AG09309 (cell line): ENCODE results near the gene TCHP.
"Not testable (repeated sequence)": the region's sequence is repeated elsewhere in the genome, so short reads cannot be mapped to it uniquely, and the experiment has no call there.

Experiments used
- DNase-seq: peaks from one replicate; pipeline ENCODE4 v3.0.0-alpha.2; 2010; ENCODE audit warnings: low read depth
- H3K4me3 ChIP-seq: 2 replicates; pipeline ENCODE4 v1.5.1; 2011; ENCODE audit warnings: mild to moderate bottlenecking, low read depth, low read length, moderate library complexity; ENCODE audit not compliant: control insufficient read depth
- TF ChIP-seq, protein P1 (sequence below): IDR thresholded peaks from 2 replicates; pipeline ENCODE4 v1.5.1; 2011; ENCODE audit warnings: mild to moderate bottlenecking, low read depth, low read length, inconsistent platforms; ENCODE audit not compliant: insufficient read depth, control insufficient read depth; ENCODE audit errors: missing control alignments

Gene TCHP

DNA sequence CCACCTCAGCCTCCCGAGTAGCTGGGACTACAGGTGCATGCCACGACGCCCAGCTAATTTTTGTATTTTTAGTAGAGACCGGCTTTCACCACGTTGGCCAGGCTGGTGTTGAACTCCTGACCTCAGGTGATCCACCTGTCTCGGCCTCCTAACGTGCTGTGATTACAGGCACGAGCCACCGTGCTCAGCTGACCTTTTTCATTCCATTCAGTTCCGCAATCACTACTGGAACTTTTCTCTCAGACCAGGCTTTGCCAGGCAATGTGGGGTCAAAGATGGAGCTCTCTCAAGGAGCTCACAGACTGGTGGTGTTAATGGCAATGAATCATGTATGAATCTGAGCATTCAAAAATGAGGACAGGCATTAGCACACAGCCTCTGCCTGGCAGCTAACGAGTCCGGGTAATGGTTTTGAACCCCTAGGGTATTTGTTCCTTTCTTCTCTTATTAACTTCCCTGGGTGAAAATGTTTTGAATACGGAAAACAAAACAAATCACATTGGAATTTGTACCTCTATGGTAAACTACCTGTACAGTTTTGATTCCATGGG lies 9.4 kb upstream of the TCHP start:
- no peak for DNase-seq
- TF ChIP-seq, protein P1, sequence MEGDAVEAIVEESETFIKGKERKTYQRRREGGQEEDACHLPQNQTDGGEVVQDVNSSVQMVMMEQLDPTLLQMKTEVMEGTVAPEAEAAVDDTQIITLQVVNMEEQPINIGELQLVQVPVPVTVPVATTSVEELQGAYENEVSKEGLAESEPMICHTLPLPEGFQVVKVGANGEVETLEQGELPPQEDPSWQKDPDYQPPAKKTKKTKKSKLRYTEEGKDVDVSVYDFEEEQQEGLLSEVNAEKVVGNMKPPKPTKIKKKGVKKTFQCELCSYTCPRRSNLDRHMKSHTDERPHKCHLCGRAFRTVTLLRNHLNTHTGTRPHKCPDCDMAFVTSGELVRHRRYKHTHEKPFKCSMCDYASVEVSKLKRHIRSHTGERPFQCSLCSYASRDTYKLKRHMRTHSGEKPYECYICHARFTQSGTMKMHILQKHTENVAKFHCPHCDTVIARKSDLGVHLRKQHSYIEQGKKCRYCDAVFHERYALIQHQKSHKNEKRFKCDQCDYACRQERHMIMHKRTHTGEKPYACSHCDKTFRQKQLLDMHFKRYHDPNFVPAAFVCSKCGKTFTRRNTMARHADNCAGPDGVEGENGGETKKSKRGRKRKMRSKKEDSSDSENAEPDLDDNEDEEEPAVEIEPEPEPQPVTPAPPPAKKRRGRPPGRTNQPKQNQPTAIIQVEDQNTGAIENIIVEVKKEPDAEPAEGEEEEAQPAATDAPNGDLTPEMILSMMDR = no peak
- H3K4me3 ChIP-seq = no peak overlapping the region

DNA sequence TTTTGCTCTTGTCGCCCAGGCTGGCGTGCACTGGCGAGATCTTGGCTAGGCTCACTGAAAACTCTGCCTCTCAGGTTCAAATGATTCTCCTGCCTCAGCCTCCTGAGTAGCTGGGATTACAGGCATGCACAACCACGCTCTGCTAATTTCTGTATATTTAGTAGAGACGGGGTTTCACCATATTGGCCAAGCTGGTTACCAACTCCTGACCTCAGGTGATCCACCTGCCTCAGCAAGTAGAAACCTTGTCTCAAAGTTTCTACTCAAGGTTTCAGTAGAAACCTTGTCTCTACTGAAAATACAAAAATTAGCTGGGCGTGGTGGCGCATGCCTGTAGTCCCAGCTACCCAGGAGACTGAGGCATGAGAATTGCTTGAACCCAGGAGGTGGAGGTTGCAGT lies 8.3 kb upstream of the TCHP start:
- not testable (repeated sequence) for DNase-seq, H3K4me3 ChIP-seq

DNA sequence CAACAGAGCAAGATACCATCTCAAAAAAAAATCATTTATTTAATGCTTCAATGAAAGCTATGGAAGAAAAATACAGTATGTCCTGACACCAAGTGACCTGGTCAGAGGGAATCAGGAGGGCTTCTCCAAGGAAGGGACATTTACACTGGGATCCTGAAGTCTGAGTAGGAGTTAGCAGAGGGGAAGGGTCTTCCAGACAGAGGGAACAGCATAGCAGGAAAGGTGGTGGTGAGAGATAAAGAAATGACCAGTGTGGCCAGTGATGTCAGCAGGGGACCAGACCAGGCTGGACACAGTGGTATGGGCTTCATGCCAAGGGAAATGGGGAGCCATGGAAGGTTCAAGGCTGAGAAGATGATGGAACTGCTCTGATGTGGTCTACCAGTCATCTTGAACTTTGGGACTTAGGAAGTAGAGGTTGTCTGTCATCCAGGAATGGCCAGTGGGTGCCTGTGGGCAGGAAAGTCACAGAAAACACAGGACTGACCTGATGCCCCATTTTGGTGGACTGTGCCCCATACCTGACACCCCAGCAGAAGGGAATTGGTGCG lies 7.8 kb upstream of the TCHP start:
- no peak for DNase-seq
- TF ChIP-seq, protein P1 = no peak
- H3K4me3 ChIP-seq = no peak overlapping the region

DNA sequence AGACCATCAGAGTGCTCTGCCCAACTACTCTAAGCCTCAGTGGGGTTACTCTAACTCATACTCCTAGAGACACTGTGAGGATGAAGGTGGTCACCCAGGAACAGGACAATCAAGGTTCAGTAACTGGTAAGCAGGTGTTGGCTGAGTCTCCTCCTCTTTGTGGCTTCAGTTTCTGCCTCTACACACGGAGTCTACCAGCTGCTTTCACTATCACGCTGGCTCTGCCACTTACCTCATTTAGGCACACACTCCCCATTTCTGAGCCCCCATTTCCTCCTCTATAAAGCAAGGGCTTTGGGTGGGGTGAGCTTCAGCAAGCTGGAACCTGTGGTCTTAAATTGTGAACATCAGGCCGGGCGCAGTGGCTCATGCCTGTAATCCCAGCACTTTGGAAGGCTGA lies 7.3 kb upstream of the TCHP start:
- H3K4me3 ChIP-seq = no peak overlapping the region
- TF ChIP-seq, protein P1 = no peak
- DNase-seq = no peak

DNA sequence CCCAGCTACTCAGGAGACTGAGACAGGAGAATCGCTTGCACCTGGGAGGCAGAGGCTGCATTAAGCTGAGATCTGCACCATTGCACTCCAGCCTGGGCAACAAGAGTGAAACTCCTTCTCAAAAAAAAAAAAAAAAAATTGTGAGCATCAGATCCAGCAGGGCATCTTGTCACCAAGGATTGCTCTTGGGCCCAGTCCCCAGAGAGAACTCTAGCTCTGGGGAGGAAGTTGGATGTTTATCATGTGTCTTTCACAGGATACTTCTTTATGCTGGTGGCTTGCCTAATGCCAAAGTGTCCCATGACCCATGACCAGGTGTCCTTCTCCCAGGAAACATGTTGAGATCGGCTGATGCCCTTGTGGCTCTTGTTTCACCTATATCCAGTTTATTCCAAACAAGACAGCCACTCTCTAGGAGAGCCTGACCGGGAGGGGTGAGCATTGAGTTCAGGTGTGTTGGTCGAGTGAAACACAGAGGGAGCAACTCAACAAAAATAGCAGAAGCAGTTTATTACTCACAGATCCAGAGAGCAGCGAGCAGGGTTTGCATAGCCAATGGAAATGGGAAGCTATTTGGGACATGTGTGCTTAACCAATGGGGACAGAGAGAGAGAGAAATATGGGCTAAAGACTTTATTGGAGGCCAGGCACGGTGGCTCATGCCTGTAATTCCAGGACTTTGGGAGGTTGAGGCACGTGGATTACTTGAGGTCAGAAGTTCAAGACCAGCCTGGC lies 6.6 kb upstream of the TCHP start:
- H3K4me3 ChIP-seq = no peak overlapping the region
- DNase-seq = no peak
- TF ChIP-seq, protein P1 = no peak

DNA sequence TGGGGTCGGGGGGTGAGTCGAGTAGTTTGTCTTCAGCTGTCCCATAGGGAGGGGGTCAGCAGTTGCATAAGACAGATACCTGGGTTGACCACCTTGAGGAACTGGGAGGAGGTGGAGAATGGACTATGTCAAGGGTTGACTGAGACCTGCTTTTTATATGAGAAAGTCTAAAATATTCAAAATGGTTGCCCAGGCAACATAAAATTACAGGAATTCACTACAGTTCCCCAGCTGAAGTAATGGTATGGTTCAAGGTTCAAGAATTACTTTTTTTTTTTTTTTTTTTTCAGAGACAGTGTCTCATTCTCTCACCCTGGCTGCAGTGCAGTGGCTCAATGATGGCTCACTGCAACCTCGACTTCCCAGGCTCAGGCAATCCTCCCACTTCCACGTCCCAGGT lies 5.1 kb upstream of the TCHP start:
- TF ChIP-seq, protein P1 = no peak
- DNase-seq = no peak
- H3K4me3 ChIP-seq = no peak overlapping the region

DNA sequence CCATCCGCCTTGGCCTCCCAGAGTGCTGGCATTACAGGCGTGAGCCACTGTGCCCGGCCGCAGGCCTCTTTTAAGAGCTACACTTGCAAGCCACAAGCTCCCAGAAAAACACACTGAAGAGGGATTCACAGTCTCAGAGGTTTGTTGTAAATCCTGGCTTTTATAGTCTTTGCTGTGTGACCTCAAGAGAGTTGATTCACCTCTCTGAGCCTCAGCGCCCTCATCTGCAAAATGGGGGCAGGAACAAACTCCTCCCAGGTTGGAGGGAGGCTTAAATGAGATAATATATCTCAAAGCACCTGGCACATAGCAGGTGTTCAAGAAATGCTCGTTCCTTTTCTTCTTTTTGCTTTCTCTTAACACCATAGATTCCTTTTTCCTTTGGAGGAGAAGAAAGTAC lies 3.9 kb upstream of the TCHP start:
- no peak for DNase-seq
- H3K4me3 ChIP-seq = no peak overlapping the region
- TF ChIP-seq, protein P1 = no peak
